Fibroblast of lung (primary cell): ENCODE data around the gene ISG15. TPM values are rescaled to one million over a fixed set of nuclear protein-coding genes. Genes with fewer than 3 reads are reported as not detected.
A peak's percentile ranks its signal among the peaks of the same experiment; 100 is the strongest.

ENCODE experiments used
- DNase-seq, 2 donors: peaks; one replicate each; pipeline versions ENCODE4 v3.0.0 to v3.0.0-alpha.2; 2010; ENCODE audit warnings: low read depth in 2 of 2
- H2AFZ ChIP-seq: 2 replicates; pipeline ENCODE4 v1.5.1; 2012; ENCODE audit warnings: low read length, control low read depth, inconsistent platforms
- H3K27ac ChIP-seq: 2 replicates; pipeline ENCODE4 v1.5.1; 2011; ENCODE audit warnings: low read length, control low read depth; ENCODE audit not compliant: insufficient read depth
- H3K27me3 ChIP-seq: 2 replicates; pipeline ENCODE4 v1.5.1; 2011; ENCODE audit warnings: mild to moderate bottlenecking, low read length; ENCODE audit not compliant: control insufficient read depth, insufficient read depth
- H3K36me3 ChIP-seq: 2 replicates; pipeline ENCODE4 v1.5.1; 2011; ENCODE audit warnings: low read length; ENCODE audit not compliant: control insufficient read depth, insufficient read depth
- H3K4me1 ChIP-seq: 2 replicates; pipeline ENCODE4 v1.5.1; 2011; ENCODE audit warnings: low read length; ENCODE audit not compliant: control insufficient read depth, insufficient read depth; ENCODE audit errors: extremely low read depth
- H3K4me2 ChIP-seq: 2 replicates; pipeline ENCODE4 v1.5.1; 2011; ENCODE audit warnings: low read length, control low read depth; ENCODE audit not compliant: insufficient read depth; ENCODE audit errors: extremely low read depth
- H3K4me3 ChIP-seq, 4 experiments: fragments of 200-600 bp in 1 of 4; sonication (generic) in 1 of 4; replicated peaks in 1 of 4; 2 replicates each; pipeline ENCODE4 v1.5.1; 2011 to 2016; ENCODE audit warnings: low read length in 4 of 4, low read depth in 3 of 4, mild to moderate bottlenecking in 3 of 4, control low read depth in 2 of 4, inconsistent platforms in 1 of 4, mixed read lengths in 1 of 4; ENCODE audit not compliant: insufficient read depth in 1 of 4; ENCODE audit errors: control extremely low read depth in 1 of 4
- H3K79me2 ChIP-seq: 2 replicates; pipeline ENCODE4 v1.5.1; 2012; ENCODE audit warnings: mild to moderate bottlenecking, low read length, inconsistent platforms; ENCODE audit not compliant: control insufficient read depth, insufficient read depth
- H3K9ac ChIP-seq: 2 replicates; pipeline ENCODE4 v1.5.1; 2011; ENCODE audit warnings: mild to moderate bottlenecking, low read length, control low read depth; ENCODE audit not compliant: insufficient read depth
- H3K9me3 ChIP-seq: 2 replicates; pipeline ENCODE4 v1.5.1; 2012; ENCODE audit warnings: low read depth, low read length; ENCODE audit not compliant: control insufficient read depth, insufficient read depth
- H4K20me1 ChIP-seq: 2 replicates; pipeline ENCODE4 v1.5.1; 2011; ENCODE audit warnings: low read length; ENCODE audit not compliant: control insufficient read depth, insufficient read depth; ENCODE audit errors: extremely low read depth
- EZH2 ChIP-seq: IDR thresholded peaks from 2 replicates; pipeline ENCODE4 v1.5.1; 2012; ENCODE audit warnings: low read length, control low read depth, mild to moderate bottlenecking; ENCODE audit errors: missing control alignments
- polyA minus RNA-seq: library from RNA; depleted of rRNA, polyadenylated mRNA; stranded (reverse); fragments of >200 nt; gene quantifications from 2 replicates; pipeline ENCODE4 v1.2.3, GENCODE V29; 2011; ENCODE audit warnings: low replicate concordance
- polyA plus RNA-seq, 2 donors: library from polyadenylated mRNA; depleted of rRNA in 1 of 2; stranded (reverse) in 1 of 2; unstranded in 1 of 2; fragments of >200 nt; gene quantifications; 2 replicates each; pipeline ENCODE4 v1.2.1, GENCODE V29; 2011 to 2012; ENCODE audit warnings: missing spikeins in 1 of 2
- total RNA-seq: library from RNA; depleted of rRNA; stranded (reverse); fragments of >200 nt; gene quantifications from 2 replicates; pipeline ENCODE4 v1.2.1, GENCODE V29; 2014
- TF ChIP-seq, protein P1 (sequence below), 2 donors: IDR thresholded peaks in 1 of 2; conservative IDR thresholded peaks in 1 of 2; 1 replicate in 1 of 2; 2 replicates in 1 of 2; pipeline ENCODE4 v1.5.1; 2011 to 2012; ENCODE audit warnings: low read length in 2 of 2, control low read depth in 1 of 2, inconsistent platforms in 1 of 2, low read depth in 1 of 2, mild to moderate bottlenecking in 1 of 2

ISG15 gene
- total RNA-seq (74.7 and 93.3 TPM in 2 replicates), polyA plus RNA-seq (18.4 and 24.2 TPM in 2 replicates), polyA minus RNA-seq (12.9 and 31.1 TPM in 2 replicates)
- 62.6 and 69.5 TPM in 2 replicates for polyA plus RNA-seq (2012)

DNA sequence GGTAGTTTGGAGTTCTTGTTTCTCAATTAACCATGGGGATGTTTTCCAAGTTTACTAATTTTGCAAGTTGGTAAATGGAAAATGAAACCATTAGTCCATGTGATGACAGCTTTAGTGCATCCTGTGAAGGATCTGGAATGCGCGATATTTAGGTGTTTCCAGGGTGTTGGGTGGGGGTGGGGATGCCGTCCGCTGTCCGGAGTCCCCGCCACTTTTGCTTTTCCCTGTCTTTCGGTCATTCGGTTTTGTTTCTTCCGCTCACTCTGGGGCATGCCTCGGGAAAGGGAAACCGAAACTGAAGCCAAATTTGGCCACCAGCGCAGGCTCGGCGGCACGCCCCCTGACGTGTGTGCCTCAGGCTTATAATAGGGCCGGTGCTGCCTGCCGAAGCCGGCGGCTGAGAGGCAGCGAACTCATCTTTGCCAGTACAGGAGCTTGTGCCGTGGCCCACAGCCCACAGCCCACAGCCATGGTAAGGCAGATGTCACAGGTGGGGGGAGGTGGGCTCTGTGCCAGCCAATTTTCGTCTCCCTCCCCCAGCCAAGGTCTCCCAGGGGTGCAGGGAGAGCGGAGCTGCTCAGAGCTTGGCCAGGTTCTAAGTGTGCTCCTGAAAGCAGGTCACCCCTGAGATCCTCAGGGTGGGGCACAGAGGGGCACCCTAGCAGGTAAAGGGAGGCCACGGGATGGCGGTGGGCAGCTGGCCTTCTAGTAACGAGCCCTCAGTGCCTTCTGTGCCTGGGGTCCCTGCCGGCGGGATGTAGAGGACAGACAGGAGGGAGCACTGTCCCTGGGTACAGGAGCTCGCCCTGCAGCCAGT lies at the start of gene ISG15:
TSS of gene ISG15 (plus strand) at position 393 of the 817 bp plus-strand sequence. CDS start at position 470, 77 bp downstream.
- H3K9ac ChIP-seq = peak within 1 kb of the TSS; percentile 79

DNA sequence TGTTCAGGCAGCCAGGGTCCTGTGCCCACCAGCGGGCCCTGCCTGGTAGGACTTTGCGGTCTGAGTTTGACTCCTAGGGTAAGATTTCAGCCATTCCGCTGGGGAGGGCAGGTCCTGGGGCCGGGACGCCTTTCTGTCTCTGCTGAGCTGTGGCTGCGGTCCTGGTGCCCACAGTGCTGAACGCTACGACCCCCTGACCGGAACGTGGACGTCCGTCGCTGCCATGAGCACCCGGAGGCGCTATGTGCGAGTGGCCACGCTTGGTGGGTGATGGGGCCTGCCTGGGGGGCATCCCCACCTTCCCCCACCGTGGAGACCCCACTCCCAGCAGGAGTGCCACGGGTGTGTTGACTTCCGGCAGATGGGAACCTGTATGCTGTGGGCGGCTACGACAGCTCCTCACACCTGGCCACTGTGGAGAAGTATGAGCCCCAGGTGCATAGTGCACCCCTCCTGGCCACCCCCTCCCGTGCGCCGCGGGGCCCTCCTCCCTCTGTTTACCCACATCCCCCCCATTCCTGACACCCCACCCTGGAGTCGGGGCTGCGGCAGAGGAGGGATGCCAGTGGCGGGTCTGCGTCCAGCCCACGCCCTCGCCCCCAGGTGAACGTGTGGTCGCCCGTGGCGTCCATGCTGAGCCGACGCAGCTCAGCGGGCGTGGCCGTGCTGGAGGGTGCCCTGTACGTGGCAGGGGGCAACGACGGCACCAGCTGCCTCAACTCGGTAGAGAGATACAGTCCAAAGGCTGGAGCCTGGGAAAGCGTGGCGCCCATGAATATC lies 49.4 kb upstream of the ISG15 start:
- no peaks in the 10 kb centered on the region for H3K27me3 ChIP-seq
- H3K4me2 ChIP-seq = no peak overlapping the region
- no peaks in the 10 kb centered on the region for H4K20me1 ChIP-seq
- H3K9me3 ChIP-seq = no peaks in the 10 kb centered on the region
- peaks cover 8% of the 10 kb centered on the region for H3K4me1 ChIP-seq
- no peak overlapping the region for H3K4me3 ChIP-seq
- TF ChIP-seq, protein P1, sequence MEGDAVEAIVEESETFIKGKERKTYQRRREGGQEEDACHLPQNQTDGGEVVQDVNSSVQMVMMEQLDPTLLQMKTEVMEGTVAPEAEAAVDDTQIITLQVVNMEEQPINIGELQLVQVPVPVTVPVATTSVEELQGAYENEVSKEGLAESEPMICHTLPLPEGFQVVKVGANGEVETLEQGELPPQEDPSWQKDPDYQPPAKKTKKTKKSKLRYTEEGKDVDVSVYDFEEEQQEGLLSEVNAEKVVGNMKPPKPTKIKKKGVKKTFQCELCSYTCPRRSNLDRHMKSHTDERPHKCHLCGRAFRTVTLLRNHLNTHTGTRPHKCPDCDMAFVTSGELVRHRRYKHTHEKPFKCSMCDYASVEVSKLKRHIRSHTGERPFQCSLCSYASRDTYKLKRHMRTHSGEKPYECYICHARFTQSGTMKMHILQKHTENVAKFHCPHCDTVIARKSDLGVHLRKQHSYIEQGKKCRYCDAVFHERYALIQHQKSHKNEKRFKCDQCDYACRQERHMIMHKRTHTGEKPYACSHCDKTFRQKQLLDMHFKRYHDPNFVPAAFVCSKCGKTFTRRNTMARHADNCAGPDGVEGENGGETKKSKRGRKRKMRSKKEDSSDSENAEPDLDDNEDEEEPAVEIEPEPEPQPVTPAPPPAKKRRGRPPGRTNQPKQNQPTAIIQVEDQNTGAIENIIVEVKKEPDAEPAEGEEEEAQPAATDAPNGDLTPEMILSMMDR (conservative IDR thresholded peaks at IDR 0.05 in 1 of 2, IDR thresholded peaks at IDR 0.05 in 1 of 2; ENCODE audit: low read depth in 1 of 2, low read length in 2 of 2) = no peak
- TF ChIP-seq EZH2 = no peak
- H3K27ac ChIP-seq = no peak overlapping the region
- H3K36me3 ChIP-seq = peaks cover 10% of the 10 kb centered on the region
- no peak overlapping the region for H3K9ac ChIP-seq
- peaks cover 3% of the 10 kb centered on the region for H3K79me2 ChIP-seq
- no peak overlapping the region for H2AFZ ChIP-seq
- no peak for DNase-seq

More for the DNA sequence above, at the start of gene ISG15:
- Histone ChIP-seq H3K9me3 (no peaks in the 10 kb centered on the region), H3K27ac (peak within 1 kb of the TSS; percentile 89), H2AFZ (peak within 1 kb of the TSS; percentile 82), H3K27me3 (no peaks in the 10 kb centered on the region), H4K20me1 (no peaks in the 10 kb centered on the region), H3K4me3 (peak within 1 kb of the TSS; percentile 40 to 89 (median 88)), H3K36me3 (no peaks in the 10 kb centered on the region), H3K4me2 (peak within 1 kb of the TSS; percentile 99), H3K79me2 (no peaks in the 10 kb centered on the region), H3K4me1 (peaks cover 3% of the 10 kb centered on the region)
- peak; percentile 83 to 85 for DNase-seq
- no peak for TF ChIP-seq EZH2
- TF ChIP-seq, protein P1 (conservative IDR thresholded peaks at IDR 0.05 in 1 of 2, IDR thresholded peaks at IDR 0.05 in 1 of 2; ENCODE audit: low read depth in 1 of 2, low read length in 2 of 2) = no peak
